Esophagus squamous epithelium (tissue), 5 donors: Measurements from ENCODE around the gene PRR20E. TPM values are rescaled to one million over a fixed set of nuclear protein-coding genes. Genes with fewer than 3 reads are reported as not detected.
"Not testable (repeated sequence)": the region's sequence is repeated elsewhere in the genome, so short reads cannot be mapped to it uniquely, and the experiment has no call there.

Source experiments
- DNase-seq: peaks from one replicate; lab custom pipeline; 2025; lab: John Stamatoyannopoulos, UW
- H3K27ac ChIP-seq, 4 donors: fragments of 200-600 bp; sonication (generic); one replicate each; pipeline ENCODE4 v1.5.1; 2016 to 2019; ENCODE audit warnings: mild to moderate bottlenecking in 1 of 4
- H3K27me3 ChIP-seq, 4 donors: fragments of 200-600 bp; sonication (generic); 1 replicate in 3 of 4; 2 replicates in 1 of 4; pipeline versions ENCODE4 v1.5.1 to v1.6.0; 2017 to 2021; ENCODE audit warnings: antibody characterized with exemption in 1 of 4
- H3K36me3 ChIP-seq, 3 donors: fragments of 200-600 bp; sonication (generic); one replicate each; pipeline ENCODE4 v1.5.1; 2016 to 2019
- H3K4me1 ChIP-seq, 3 donors: fragments of 200-600 bp; sonication (generic); one replicate each; pipeline ENCODE4 v1.5.1; 2017 to 2019
- H3K4me3 ChIP-seq, 4 donors: fragments of 200-600 bp; sonication (generic); 1 replicate in 3 of 4; 2 replicates in 1 of 4; pipeline ENCODE4 v1.5.1; 2016 to 2019; ENCODE audit warnings: mild to moderate bottlenecking in 2 of 4, moderate library complexity in 1 of 4
- H3K9me3 ChIP-seq, 3 donors: fragments of 200-600 bp; sonication (generic); one replicate each; pipeline ENCODE4 v1.5.1; 2016 to 2019
- POLR2A ChIP-seq, 4 donors: fragments of 450-650 bp; IDR thresholded peaks; one replicate each; pipeline ENCODE4 v1.6.1; 2017; ENCODE audit warnings: antibody characterized with exemption in 4 of 4, mild to moderate bottlenecking in 4 of 4, moderate library complexity in 3 of 4
- WGBS, 2 donors: methylation state at CpG; one replicate each; pipeline ENCODE4 v1.1.5; 2018; 5-methylcytosine and 5-hydroxymethylcytosine counted together
- intact Hi-C: fragments of 100-400 bp; cut with DNase I; formaldehyde crosslinking; loops from one replicate; pipeline ENCODE4 v1.15.0; 2022
- small RNA-seq, 4 donors: library from RNA; depleted of rRNA; stranded (forward); fragments of <200 nt; gene quantifications; one replicate each; pipeline ENCODE3, GENCODE V24; 2016
- total RNA-seq, 4 donors: library from RNA; depleted of rRNA; stranded (reverse); fragments of >200 nt; gene quantifications; one replicate each; pipeline ENCODE4 v1.1.0, GENCODE V29; 2016
- TF ChIP-seq, protein P1 (sequence below), 6 experiments: fragments of 450-650 bp in 4 of 6; fragments of 200-600 bp in 2 of 6; sonication (generic) in 2 of 6; IDR thresholded peaks; one replicate each; pipeline ENCODE4 v1.5.1; 2016 to 2019; ENCODE audit warnings: antibody characterized with exemption in 6 of 6, mild to moderate bottlenecking in 4 of 6, moderate library complexity in 4 of 6
- donor health status: DM: yes; HTN: yes; CAD: no.

PRR20E gene
- total RNA-seq, 4 donors from 2014 or later, result not detected

GRCh38 chr13:57147188-57147587, 19.8 kb upstream of the PRR20E start, which contains the start of gene PRR20B:
Gene PRR20B (plus strand): TSS chr13:57147488. CDS start chr13:57147875, 387 bp downstream.
- H3K36me3 ChIP-seq, H3K9me3 ChIP-seq, H3K4me3 ChIP-seq, DNase-seq, H3K4me1 ChIP-seq, intact Hi-C loops, H3K27ac ChIP-seq, H3K27me3 ChIP-seq: not testable (repeated sequence)
- WGBS, 2 donors, result no CpG with 5 or more reads among the region's 22 CpGs

GRCh38 chr13:57148106-57148505, 18.9 kb upstream of the PRR20E start:
- DNase-seq, H3K27me3 ChIP-seq, intact Hi-C loops, H3K4me1 ChIP-seq, H3K4me3 ChIP-seq, H3K9me3 ChIP-seq, H3K36me3 ChIP-seq, H3K27ac ChIP-seq: not testable (repeated sequence)
- 91 to 93% methylated on average over 9 of the region's 14 CpGs for WGBS, 2 donors

DNA sequence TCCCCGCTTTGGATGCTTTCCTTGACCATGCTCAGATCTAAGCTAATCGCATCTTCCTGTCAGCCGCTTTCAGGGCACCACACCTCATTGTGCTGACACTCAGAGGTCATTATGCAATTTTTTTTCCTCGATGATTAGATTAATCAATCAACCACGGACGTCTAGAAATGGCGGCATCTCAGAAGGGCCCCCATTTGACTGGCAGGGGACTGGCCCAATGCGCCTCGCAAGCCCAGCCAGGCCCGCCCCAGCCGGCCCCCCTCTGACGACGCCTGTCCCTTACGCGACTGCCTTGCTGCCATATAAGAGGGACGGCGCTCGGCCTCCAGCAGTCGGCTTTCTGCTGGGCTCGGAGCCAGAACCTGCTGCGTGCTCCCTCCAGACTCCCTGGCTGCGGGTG, 13.2 kb upstream of the PRR20E start, which contains the start of gene PRR20C:
Gene PRR20C (plus strand): TSS at position 301 of the 400 bp plus-strand sequence. CDS start 387 bp downstream, outside the sequence.
- H3K4me3 ChIP-seq, H3K27me3 ChIP-seq, H3K4me1 ChIP-seq, H3K36me3 ChIP-seq, intact Hi-C loops, H3K27ac ChIP-seq, H3K9me3 ChIP-seq, DNase-seq: not testable (repeated sequence)
- WGBS, 2 donors, result no CpG with 5 or more reads among the region's 22 CpGs

GRCh38 chr13:57160332-57160731, 6.7 kb upstream of the PRR20E start, which contains the start of gene PRR20D:
Gene PRR20D (plus strand): TSS chr13:57160632. CDS start chr13:57161019, 387 bp downstream.
- intact Hi-C loops, H3K36me3 ChIP-seq: not testable (repeated sequence)
- WGBS, 2 donors, result no CpG with 5 or more reads among the region's 22 CpGs

DNA sequence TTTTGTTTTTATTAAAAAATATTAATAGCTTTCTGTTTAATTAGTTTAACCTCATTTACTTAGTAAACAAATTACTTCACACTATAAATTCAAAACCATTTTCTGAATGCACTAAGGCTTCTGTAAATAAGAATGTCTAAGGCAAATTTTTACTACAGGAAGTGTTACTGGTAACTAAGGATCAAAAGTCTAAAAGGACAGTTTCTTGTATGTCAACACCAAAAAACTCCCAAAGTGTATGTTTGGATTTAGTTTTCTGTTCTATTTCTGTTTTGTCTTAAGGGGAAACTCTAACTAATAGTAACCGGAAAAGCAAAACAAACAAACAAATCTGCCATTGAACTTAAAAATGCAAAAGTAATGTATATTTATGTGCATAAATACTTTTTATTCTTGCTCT, 24.7 kb downstream of the PRR20E start:
- H3K4me1 ChIP-seq, result no peaks in the 10 kb centered on the region
- 63 to 64% methylated on average over 1 of the region's 1 CpG for WGBS, 2 donors
- H3K9me3 ChIP-seq, result no peaks in the 10 kb centered on the region
- no peak for DNase-seq
- H3K36me3 ChIP-seq, result no peaks in the 10 kb centered on the region
- no peak overlapping the region for H3K27ac ChIP-seq
- no peaks in the 10 kb centered on the region for H3K27me3 ChIP-seq
- TF ChIP-seq POLR2A (IDR thresholded peaks at IDR 0.05), result no peak
- TF ChIP-seq, protein P1, sequence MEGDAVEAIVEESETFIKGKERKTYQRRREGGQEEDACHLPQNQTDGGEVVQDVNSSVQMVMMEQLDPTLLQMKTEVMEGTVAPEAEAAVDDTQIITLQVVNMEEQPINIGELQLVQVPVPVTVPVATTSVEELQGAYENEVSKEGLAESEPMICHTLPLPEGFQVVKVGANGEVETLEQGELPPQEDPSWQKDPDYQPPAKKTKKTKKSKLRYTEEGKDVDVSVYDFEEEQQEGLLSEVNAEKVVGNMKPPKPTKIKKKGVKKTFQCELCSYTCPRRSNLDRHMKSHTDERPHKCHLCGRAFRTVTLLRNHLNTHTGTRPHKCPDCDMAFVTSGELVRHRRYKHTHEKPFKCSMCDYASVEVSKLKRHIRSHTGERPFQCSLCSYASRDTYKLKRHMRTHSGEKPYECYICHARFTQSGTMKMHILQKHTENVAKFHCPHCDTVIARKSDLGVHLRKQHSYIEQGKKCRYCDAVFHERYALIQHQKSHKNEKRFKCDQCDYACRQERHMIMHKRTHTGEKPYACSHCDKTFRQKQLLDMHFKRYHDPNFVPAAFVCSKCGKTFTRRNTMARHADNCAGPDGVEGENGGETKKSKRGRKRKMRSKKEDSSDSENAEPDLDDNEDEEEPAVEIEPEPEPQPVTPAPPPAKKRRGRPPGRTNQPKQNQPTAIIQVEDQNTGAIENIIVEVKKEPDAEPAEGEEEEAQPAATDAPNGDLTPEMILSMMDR (IDR thresholded peaks at IDR 0.05), result no peak
- no peak overlapping the region for H3K4me3 ChIP-seq
- intact Hi-C loops, result no loop called here

More at GRCh38 chr13:57160332-57160731, 6.7 kb upstream of the PRR20E start, which contains the start of gene PRR20D:
- H3K4me1 ChIP-seq, H3K4me3 ChIP-seq, H3K9me3 ChIP-seq, DNase-seq, H3K27ac ChIP-seq, H3K27me3 ChIP-seq: not testable (repeated sequence)

DNA sequence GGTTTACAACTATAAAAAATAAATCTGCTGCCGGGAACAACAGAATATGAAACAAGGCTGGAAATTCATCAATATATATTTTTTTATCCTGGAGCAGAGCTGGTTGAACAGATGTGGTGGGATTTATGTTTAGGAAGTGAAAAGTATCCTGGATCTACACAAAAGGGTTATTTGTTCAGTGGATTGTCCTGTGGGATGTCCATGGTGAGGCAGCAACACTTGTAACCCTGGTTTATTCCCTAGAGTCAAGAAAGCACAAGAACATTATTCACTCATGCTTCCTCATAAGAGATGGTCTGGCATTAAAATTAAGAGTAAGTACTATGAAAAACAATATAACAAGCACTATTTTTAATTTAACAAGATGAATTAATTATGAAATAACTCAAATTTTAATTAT, 46.0 kb downstream of the PRR20E start:
- Histone ChIP-seq H3K36me3 (no peaks in the 10 kb centered on the region), H3K9me3 (no peaks in the 10 kb centered on the region), H3K27me3 (no peaks in the 10 kb centered on the region), H3K4me1 (no peaks in the 10 kb centered on the region), H3K27ac (no peak overlapping the region), H3K4me3 (no peak overlapping the region)
- TF ChIP-seq, protein P1 (IDR thresholded peaks at IDR 0.05), result no peak
- TF ChIP-seq POLR2A (IDR thresholded peaks at IDR 0.05), result no peak
- intact Hi-C loops, result no loop called here
- DNase-seq, result no peak
- WGBS, 2 donors, result 79 to 82% methylated on average over 1 of the region's 1 CpG

Small RNAs within 50 kb of the gene (small RNA-seq; reads per million reads assigned to genes)
- 0 reads per million in 4 donors for gene PRR20FP

Other genes with a start within 250 kb of the PRR20E start
- gene PRR20A, start 26.3 kb upstream of the PRR20E start, total RNA-seq, result not detected
- gene PRR20B, start 19.7 kb upstream of the PRR20E start, total RNA-seq, result not detected
- not detected for gene PRR20C, start 13.1 kb upstream of the PRR20E start, total RNA-seq
- gene PRR20D, start 6.6 kb upstream of the PRR20E start, total RNA-seq, result not detected